NCI-H1092 (cell line): ENCODE measurements around the gene ZYX.

Experiments
- DNase-seq: peaks from one replicate; lab custom pipeline; 2025; lab: John Stamatoyannopoulos, UW

ZYX gene

GRCh38 chr7:143363016-143363937 is 17.9 kb upstream of the ZYX start:
- no peak for DNase-seq

DNA sequence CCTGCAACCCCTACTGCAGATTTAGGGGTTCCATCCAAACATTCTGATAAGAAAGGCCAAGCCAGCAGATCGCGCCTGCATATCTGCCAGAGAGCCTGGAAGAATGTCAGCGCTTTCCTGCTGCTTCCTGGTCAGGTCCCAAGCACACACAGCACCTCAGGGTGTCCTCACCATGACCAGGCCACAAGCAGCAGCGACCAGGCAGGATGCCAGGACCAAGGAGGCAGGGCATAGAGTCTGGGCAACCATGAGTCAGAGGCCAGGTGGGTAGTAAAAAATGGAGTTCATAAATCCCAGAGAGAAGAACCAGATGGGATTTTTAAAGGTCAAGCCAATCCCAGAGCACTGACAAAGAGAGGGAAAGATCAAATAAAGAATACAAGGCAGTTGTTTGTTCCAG is 13.2 kb upstream of the ZYX start:
- no peak for DNase-seq

DNA sequence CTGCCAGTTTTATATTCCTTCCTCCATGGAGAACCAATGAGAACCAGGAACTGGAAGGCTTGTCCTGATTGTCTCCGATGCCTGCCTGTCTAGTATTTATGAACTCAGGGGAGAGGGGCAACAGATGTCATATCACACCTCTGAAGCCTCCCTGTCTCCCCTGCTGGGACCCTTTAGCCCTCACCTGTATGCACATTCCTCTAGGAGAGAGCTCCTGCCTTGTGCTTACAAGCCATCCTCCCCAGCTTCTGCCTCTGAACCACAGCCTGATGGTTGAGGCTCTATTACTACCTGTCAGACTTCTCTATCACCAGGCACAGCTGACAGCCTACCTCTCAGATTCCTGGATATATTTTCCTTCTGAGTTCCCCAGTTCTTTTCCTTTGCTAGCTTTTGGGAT is 12.8 kb upstream of the ZYX start:
- DNase-seq: no peak

DNA sequence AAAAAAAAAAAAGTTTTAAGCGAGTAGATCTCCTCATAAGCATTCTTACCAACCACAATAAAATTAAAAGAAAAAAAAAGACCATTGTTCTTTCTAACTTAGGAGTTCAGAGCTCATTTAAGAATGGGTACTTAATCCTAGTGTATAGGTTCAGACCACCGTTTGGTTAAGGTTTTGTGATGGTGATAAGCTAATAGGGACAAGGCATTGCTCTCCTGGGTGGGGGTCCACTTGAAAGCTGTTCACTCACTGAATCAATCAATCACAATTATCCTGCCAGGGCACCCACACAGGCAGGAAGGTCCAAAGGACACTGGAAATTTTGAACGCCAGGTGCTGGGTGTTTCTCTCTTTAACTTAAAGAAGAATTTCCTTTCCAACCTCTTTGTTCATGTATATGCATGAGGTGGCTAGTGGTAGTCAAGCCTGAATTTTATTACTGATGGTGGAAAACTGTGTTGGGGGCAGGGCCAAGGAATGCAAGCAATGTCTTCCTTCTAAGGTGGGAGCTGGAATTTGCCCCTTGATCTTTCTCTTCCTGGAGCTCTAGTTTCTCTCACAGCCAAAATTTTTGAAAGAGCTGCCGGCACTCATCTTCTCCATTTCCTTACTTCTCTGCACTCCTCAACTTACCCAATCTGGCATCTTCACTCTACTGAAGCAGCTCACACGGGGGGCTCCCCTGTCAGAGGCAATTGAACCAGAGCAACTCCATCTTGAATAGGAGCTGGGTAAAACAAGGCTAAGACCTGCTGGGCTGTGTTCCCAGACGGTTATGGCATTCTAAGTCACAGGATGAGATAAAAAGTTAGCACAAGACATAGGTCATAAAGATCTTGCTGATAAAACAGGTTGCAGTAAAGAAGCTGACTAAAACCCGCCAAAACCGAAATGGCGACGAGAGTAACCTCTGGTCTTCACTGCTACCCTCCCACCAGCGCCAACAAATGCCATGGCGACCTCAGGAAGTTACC is 11.2 kb upstream of the ZYX start:
- DNase-seq: no peak

- DNase-seq: no peak
These were observed 9.1 kb upstream of the ZYX start for GRCh38 chr7:143372070-143372469.

GRCh38 chr7:143373255-143373794 is 7.8 kb upstream of the ZYX start:
- DNase-seq: no peak

DNA sequence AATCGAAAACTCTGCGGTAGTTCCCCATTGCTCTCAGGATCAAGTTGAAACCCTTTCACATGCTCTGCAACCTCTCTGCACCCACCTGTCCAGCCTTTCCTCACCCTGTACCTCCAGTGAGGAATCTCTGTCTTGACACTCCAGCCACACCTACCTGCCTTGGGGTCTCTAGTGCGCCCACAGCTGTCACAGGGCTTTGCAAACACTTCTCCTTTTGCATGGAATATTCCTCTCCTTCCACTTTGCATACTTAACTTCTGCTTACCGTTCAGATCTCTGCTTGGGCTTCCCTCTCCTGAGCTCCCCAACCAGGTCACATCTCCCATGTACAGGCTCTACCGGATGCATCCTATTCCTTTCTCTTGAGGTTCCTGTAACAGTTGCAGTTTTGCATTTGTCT is 6.6 kb upstream of the ZYX start:
- DNase-seq: no peak

DNA sequence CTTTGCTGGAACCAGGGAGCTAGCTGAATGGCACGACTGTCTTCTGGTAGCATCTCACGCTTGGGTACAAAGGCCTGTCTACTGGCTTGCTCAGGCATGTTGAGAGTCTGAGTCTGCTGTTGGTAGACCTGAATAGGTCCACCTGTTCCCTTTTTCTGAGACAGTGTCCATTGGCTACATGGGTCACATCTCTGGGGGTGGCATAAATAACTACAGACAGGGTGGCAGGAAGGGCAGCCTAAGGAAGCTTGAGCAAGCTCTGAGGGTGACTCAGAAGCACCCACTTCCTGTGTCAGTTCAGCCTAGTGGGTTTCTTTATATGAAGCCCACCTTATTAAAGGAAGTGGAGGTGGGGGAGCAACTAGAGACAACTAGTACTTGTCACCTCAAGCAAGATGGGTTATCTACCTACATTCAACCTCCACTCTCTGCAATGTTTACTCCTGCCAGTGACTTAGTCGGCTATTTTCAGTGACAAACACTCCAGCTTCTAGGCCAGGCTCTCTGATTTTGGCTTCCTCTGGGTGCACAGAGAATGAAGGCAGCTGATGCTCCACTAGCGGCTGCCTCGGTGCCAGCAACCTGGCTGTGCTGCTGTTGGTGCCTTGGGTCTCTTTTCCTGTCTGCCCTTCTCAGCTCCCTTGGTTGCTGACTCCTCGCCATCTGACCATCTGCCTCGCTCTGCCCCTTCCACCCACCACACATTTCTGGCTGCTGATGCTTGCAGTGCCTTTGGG is 5.7 kb upstream of the ZYX start:
- no peak for DNase-seq

GRCh38 chr7:143376396-143376795 is 4.7 kb upstream of the ZYX start:
- no peak for DNase-seq

DNA sequence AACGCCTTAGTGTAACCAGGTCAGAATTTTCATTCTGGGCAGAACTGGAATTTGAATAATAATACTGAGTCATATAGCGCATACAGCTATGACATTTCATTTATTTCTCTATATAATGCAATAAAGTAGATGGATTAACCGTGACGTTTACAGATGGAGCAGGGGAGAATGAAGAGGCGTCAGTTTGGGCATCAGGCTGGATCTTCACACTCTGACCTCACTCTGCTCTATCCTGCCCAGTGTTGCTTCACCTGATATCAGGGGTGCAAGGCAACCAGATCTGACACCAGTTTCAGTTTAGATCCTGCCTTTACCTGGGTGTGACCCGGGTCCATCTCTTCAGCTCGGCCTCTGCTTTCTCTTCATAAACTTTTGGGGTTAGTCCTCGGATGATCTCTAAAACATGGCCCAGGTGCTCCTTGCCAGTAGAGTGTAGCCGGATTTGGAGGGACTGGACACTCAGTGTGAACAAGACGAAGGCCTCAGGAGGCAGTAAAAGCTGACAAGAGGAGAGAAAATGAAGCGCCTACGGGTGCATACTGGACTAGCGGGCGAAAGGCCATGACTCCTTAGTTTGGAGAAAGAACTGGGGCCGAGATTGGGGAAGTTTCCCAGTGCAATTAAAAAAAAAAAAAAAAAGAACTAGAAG is 1.4 kb upstream of the ZYX start:
- no peak for DNase-seq

DNA sequence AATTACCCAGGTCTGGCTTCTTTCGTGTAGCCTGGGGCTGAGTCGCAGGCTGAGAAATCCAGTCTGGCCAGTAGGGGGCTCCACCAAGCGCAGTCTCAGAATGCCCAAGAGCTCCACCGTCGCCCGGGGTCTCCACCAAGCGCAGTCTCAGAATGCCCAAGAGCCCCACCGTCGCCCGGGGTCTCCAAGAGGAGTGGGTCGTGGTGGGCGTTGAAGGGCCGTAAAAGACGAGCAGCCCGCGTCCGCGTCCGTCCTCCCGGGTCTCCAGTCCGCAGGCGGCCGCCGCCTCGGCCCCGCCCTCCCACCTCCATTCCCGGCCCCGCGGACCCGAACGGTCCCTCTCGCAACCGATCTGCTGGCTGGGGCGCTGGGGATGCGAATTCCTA is 892 bp upstream of the ZYX start:
- DNase-seq: peak; percentile 59

DNA sequence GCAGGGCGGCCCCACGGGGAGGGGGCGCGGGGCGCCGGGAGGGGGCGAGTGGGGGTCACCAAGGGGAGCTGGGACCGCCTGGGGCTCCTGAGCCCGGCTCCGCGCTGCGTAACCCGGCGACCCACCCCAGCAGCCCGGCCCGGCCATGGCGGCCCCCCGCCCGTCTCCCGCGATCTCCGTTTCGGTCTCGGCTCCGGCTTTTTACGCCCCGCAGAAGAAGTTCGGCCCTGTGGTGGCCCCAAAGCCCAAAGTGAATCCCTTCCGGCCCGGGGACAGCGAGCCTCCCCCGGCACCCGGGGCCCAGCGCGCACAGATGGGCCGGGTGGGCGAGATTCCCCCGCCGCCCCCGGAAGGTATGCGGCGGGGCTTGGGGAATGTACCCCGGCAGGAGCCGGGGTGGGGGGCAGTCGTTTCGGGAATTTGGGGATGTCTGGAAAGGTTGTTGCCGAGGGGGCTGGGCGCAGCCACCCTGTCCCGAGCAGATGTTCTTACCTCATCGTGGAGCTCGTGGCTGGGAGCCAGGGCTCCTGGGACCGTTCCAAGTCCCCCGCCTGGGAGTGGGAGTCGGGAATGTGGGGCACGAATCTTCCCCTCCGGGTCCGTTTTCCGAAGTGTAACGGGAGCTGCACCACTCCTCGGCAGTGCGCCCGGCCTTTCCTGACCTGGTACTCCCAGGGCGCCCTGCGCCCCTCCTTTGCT is 431 bp downstream of the ZYX start:
- peak; percentile 30 for DNase-seq

GRCh38 chr7:143382126-143382790 is 1.1 kb downstream of the ZYX start:
- no peak for DNase-seq

GRCh38 chr7:143382791-143383641 is 1.9 kb downstream of the ZYX start:
- DNase-seq: no peak

GRCh38 chr7:143383642-143383957 is 2.5 kb downstream of the ZYX start:
- DNase-seq: no peak

DNA sequence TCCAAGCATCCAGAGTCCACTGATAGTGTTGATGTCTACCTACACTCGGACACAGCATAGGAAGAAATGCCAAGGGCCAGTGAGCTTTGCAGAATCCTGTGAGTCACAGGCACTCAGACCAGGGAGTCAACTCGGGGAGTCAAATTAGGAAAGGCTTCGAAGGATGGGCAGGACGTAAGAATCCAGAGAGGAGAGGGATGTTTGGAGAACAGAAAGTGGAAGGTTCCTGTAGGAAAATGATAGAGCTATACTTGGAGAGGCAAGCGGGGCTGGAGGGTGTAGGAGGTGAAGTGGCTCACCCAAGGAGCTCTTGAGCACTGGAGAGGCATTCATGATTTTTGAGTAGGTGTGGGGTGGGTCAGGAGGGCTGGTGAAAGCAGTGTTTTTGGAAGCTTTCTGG is 3.0 kb downstream of the ZYX start:
- no peak for DNase-seq

GRCh38 chr7:143384661-143385631 is 3.8 kb downstream of the ZYX start:
- DNase-seq: no peak
